Peyer's patch (tissue), 4 donors: ENCODE measurements around the gene MAPK1. TPM values are rescaled to one million over a fixed set of nuclear protein-coding genes. Genes with fewer than 3 reads are reported as not detected.

Experiments
- DNase-seq, 3 donors: peaks; one replicate each; pipeline ENCODE4 v3.0.0-alpha.2; 2017 to 2019
- H3K27ac ChIP-seq, 4 donors: fragments of 200-600 bp; sonication (generic); one replicate each; pipeline ENCODE4 v1.5.1; 2016 to 2019
- H3K27me3 ChIP-seq, 2 donors: fragments of 200-600 bp; sonication (generic); one replicate each; pipeline ENCODE4 v1.5.1; 2019
- H3K36me3 ChIP-seq, 3 donors: fragments of 200-600 bp; sonication (generic); one replicate each; pipeline ENCODE4 v1.5.1; 2016 to 2019
- H3K4me1 ChIP-seq, 4 donors: fragments of 200-600 bp; sonication (generic); one replicate each; pipeline ENCODE4 v1.5.1; 2016 to 2019
- H3K4me3 ChIP-seq, 4 donors: fragments of 200-600 bp; sonication (generic); 1 replicate in 3 of 4; 2 replicates in 1 of 4; pipeline ENCODE4 v1.5.1; 2016 to 2019; ENCODE audit warnings: mild to moderate bottlenecking in 1 of 4
- H3K9me3 ChIP-seq, 4 donors: fragments of 200-600 bp; sonication (generic); one replicate each; pipeline ENCODE4 v1.5.1; 2016 to 2019; ENCODE audit warnings: mild to moderate bottlenecking in 1 of 4
- CTCF ChIP-seq, 6 experiments: fragments of 450-650 bp in 4 of 6; fragments of 200-600 bp in 2 of 6; sonication (generic) in 1 of 6; IDR thresholded peaks; one replicate each; pipeline ENCODE4 v1.5.1; 2017 to 2019; ENCODE audit warnings: antibody characterized with exemption in 6 of 6, mild to moderate bottlenecking in 3 of 6, moderate library complexity in 1 of 6
- POLR2A ChIP-seq, 2 donors: fragments of 450-650 bp; IDR thresholded peaks; one replicate each; pipeline ENCODE4 v1.5.1; 2017; ENCODE audit warnings: antibody characterized with exemption in 2 of 2, mild to moderate bottlenecking in 2 of 2, moderate library complexity in 2 of 2
- total RNA-seq, 4 donors: library from RNA; depleted of rRNA; stranded (reverse); fragments of >200 nt; gene quantifications; one replicate each; pipeline ENCODE4 v1.1.0, GENCODE V29; 2016

The MAPK1 gene
- total RNA-seq, 4 donors from 2014 or later = 38.9 to 49.5 (median 43.2) TPM

GRCh38 chr22:21764038-21764804 lies 103.2 kb downstream of the MAPK1 start:
- H3K27ac ChIP-seq = peak overlapping the region in 2 of 4 donors; percentile 9 to 45
- no peak for DNase-seq
- TF ChIP-seq POLR2A (IDR thresholded peaks at IDR 0.05) (no peak), CTCF (IDR thresholded peaks at IDR 0.05) (no peak)
- peaks cover 0 to 80% (median 3%) of the 10 kb centered on the region in 3 donors for H3K36me3 ChIP-seq
- H3K4me1 ChIP-seq = no peaks in the 10 kb centered on the region
- H3K9me3 ChIP-seq = no peaks in the 10 kb centered on the region
- H3K27me3 ChIP-seq = no peaks in the 10 kb centered on the region
- no peak overlapping the region for H3K4me3 ChIP-seq

GRCh38 chr22:21762712-21763581 lies 104.5 kb downstream of the MAPK1 start:
- Histone ChIP-seq H3K4me1 (no peaks in the 10 kb centered on the region), H3K36me3 (peaks cover 0 to 80% (median 3%) of the 10 kb centered on the region in 3 donors), H3K4me3 (no peak overlapping the region), H3K27ac (peak overlapping the region in 3 of 4 donors; percentile 2 to 45 (median 13)), H3K9me3 (no peaks in the 10 kb centered on the region), H3K27me3 (no peaks in the 10 kb centered on the region)
- DNase-seq = peak in 1 of 3 donors; percentile 62
- TF ChIP-seq POLR2A (IDR thresholded peaks at IDR 0.05) = no peak
- TF ChIP-seq CTCF (IDR thresholded peaks at IDR 0.05) = no peak

- DNase-seq = no peak
- H3K36me3 ChIP-seq = peaks cover 0 to 77% (median 3%) of the 10 kb centered on the region in 3 donors
- no peak overlapping the region for H3K4me3 ChIP-seq
- peak overlapping the region in 2 of 4 donors; percentile 2 to 45 for H3K27ac ChIP-seq
- H3K4me1 ChIP-seq = no peaks in the 10 kb centered on the region
- TF ChIP-seq CTCF (IDR thresholded peaks at IDR 0.05) (no peak), POLR2A (IDR thresholded peaks at IDR 0.05) (no peak)
- H3K9me3 ChIP-seq = no peaks in the 10 kb centered on the region
- H3K27me3 ChIP-seq = no peaks in the 10 kb centered on the region
Measured at GRCh38 chr22:21761994-21762680, 105.3 kb downstream of the MAPK1 start.

GRCh38 chr22:21761086-21761485 lies 106.4 kb downstream of the MAPK1 start:
- Histone ChIP-seq H3K36me3 (peaks cover 0 to 71% (median 0%) of the 10 kb centered on the region in 3 donors), H3K27ac (peak overlapping the region in 1 of 4 donors; percentile 9), H3K4me3 (no peak overlapping the region), H3K27me3 (no peaks in the 10 kb centered on the region), H3K4me1 (no peaks in the 10 kb centered on the region), H3K9me3 (no peaks in the 10 kb centered on the region)
- TF ChIP-seq POLR2A (IDR thresholded peaks at IDR 0.05) (no peak), CTCF (IDR thresholded peaks at IDR 0.05) (no peak)
- no peak for DNase-seq

DNA sequence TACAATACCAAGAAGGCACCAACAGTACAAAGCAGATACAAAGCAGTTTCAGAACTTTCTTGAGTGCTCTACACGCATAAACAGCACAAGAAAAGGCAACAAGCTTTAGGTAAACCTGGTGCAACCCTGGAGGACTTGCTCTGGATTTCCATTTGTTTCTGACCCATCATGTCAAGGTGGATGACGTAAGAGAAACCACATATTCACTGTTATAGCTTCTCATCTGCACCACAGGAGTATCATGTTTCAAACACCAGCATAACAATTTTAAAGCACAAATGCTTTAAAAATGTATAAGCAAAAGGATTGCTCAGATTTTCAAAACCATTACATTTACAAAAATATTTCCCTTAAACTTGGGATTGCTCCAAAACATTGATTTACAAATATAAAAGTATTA lies 106.8 kb downstream of the MAPK1 start:
- TF ChIP-seq CTCF (IDR thresholded peaks at IDR 0.05) (no peak), POLR2A (IDR thresholded peaks at IDR 0.05) (no peak)
- Histone ChIP-seq H3K27me3 (no peaks in the 10 kb centered on the region), H3K27ac (no peak overlapping the region), H3K36me3 (peaks cover 0 to 66% (median 0%) of the 10 kb centered on the region in 3 donors), H3K4me1 (peaks cover 0 to 1% (median 0%) of the 10 kb centered on the region in 4 donors), H3K9me3 (no peaks in the 10 kb centered on the region), H3K4me3 (no peak overlapping the region)
- DNase-seq = no peak
